HG03280 (cell line): ENCODE measurements around the gene ROBO1.
"Not testable (repeated sequence)": the region's sequence is repeated elsewhere in the genome, so short reads cannot be mapped to it uniquely, and the experiment has no call there.

Experiments used
- ATAC-seq: cut with Tn5 transposase; IDR thresholded peaks from one replicate; pipeline ENCODE4 v1.9.1; 2021; ENCODE audit warnings: mild to moderate bottlenecking, moderate library complexity; ENCODE audit not compliant: unreplicated experiment

ROBO1 gene

DNA sequence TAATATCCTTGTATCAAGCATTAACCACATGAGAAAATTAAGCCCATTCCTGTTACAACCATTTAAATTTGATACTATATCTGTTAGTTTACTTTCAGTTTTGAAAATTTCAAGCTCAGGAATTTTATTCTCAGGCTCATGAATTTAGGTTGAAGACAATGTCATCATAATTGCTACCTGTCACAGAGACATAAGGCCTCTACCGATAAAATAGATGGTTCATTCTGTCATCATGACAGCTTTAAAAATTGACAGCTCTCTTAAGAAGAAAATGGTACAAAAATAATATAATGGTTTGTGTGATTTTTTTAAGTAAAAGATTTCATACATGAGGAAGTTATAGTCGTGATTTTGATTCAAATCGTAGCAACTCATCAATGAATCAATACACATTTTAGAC lies 1003.2 kb downstream of the ROBO1 start:
- ATAC-seq, result no peak

DNA sequence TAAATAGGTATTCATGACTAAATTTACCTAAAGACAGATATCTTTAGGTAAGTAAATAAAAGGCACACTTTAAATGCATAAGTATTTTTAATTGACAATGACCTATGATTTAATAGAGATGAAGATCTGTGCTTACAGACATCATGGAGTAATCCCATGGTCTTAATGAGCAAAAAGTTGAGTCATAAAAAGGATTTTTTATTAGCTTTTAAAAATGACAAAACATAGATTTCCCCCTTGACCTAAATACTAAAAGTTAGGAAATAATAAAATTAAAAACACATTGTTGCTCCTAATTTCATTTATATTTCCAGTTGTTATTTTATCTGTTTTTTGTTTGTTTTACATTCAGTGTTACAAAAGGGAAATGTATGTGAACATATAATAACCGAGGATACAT lies 1005.7 kb downstream of the ROBO1 start:
- no peak for ATAC-seq

DNA sequence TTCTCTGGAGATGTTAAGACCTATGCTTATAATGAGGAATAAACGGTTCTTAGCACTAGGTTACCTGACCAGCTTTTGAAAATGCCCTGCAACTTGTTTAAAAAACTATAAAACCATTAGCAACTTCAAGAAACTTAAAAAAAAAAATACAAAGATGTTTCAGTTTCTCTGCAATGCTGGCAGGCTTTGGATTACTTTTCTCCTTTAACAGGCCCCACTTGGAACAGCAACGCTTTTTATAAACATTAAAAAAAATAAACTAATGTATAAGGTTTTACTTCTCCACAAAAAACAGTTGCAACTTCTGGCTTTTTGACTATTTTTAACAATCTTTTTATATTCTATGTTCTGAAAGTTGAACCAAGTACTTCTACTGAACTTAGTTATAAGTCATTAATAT lies 1006.7 kb downstream of the ROBO1 start:
- ATAC-seq, result no peak

DNA sequence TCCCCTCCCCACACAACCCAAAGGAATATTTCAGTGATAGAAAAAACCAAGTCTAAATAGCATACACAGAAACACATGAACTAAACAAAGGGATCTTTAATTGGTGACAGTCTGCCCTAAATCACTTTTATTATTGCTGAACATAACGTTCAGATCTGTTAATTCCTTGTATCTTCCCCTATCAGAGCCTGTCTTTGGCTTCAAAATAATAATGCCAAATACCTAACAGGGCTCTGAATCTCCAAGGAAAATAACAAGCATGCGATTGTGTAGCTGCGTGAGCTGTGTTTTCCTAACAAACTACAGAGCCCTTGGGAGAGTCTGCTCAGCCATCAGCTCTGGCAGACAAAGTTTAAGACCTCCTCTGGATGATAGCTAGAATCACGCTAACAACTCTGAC lies 1010.1 kb downstream of the ROBO1 start:
- ATAC-seq, result no peak

DNA sequence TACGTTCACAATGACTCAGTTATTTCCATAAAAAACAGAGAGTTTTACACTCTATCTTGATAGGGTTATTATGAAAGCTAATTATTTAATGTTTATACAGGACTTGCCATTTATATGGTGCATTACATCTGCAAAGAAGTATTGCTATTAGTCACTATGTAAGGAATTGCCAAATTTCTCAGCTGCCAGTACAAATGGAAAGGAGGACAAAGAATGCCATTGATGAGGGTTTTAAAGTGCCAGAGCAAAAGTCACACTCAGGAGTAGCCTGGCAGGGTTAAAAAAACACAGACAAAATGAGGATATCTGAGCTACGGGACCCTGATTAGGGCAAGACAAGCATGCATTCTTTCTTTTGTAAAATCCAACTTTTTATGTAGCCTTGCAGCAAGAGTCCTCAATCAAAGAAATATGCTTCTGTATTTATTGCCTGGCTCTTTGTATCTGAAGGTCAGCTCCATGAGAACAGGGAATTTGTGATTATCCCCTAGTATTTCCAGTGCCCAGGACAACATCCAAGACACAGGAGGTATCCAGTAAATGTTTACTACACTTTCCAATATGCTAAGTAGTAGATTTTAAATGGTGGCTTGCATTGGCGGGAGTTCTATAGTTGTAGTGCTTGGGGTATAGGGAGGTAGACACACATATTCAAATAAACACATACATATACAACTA lies 1013.6 kb downstream of the ROBO1 start:
- ATAC-seq, result no peak

DNA sequence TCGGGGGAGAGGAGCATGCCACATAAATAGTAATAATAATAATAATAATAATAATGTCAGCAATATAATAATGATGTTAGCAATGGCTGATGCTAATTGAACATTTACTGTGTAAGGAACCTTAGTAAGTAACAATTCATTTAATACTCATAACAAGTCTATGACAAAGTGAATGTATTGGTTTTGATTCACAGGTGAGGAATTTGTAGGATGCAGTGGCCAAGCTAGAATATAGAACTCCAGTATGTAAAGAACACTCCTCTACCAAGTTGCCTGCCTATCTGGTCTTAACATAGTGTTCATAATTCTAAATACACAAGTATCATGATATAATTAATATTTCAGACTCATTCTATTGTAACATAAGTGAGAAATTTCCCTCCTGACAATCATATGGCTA lies 1016.5 kb downstream of the ROBO1 start:
- no peak for ATAC-seq

DNA sequence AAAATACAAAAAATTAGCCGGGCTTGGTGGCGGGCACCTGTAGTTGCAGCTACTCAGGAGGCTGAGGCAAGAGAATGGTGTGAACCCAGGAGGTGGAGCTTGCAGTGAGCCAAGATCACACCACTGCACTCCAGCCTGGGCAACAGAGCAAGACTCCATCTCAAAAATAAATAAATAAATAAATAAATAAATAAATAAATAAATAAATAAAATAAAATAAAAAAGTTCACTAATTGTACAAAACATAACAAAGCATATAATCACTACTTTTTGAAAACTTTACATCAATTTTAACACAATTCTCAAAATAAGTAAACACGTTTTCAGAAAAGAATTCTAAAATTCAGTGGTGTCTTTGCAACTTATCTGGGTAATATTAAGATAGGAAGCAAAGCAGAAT lies 1017.5 kb downstream of the ROBO1 start:
- not testable (repeated sequence) for ATAC-seq

DNA sequence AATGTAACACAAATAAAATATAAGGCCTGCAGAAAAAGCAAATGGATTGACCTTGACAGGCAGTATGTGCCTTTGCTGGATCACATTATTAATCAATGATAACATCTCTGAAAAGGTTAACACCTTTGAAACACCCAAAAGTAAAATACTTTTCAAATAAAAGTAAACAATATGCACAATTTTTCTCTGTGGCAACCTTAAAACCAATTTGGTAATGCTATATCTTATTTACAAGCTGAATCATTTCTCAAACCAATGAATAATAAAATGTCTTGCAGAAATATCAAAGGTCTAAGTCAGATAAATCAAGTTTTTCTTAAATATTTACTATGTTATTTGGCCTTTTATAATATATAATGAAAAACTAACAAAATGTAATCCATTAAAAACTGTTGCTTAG lies 1018.7 kb downstream of the ROBO1 start:
- ATAC-seq, result no peak

DNA sequence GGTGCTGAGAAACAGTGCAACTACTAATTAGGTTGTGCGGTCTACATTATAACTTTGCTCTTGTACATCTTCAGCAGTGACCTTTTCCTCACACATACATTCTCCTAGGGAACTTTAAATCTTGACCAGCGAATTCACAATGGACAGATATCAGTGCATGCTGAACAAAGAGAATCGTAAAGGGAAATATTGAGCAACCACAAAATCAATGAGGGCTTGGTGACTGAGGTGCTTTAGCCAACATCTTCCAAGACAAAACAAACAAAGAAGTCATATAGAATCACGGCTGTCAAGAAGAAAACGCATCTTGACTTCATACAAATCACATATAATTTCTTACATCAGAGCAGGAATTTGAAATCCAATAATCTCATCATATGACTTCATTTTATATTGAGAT lies 1022.0 kb downstream of the ROBO1 start:
- no peak for ATAC-seq

DNA sequence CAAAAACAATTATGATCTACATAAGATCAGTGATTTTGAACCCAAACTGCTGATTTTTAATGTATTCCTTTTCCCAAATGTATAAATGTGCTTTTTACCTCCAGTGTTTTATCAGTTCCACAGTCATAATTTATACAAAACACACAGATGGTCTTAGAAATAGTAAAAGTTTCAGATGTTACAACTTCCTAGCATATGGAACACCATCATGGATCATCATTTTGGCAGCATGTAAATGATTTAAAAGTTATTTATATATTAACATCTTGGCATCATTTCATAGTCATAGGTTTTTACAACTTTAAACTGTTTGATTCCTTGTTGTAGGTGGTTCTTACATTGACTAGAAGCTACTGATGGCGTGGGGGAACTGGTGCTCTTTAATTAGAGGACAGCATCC lies 1025.3 kb downstream of the ROBO1 start:
- ATAC-seq, result no peak

DNA sequence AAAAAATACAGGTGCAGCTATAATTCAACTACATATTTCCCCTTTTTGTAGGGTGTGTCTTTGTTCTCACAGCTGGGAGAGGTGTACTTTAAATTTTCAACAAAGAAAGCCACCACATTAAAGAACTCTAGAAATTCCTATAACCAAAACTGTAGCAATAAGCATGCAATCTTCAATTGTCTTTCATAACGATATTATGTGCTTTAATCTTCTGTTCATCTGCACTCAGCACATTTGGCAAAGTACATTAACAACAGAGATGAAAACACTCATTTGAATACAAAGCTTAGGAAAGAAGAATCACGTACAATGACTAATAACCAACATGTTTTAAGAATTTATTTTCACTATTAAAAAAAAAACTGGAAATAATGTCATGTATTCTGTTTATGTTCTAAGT lies 1025.8 kb downstream of the ROBO1 start:
- no peak for ATAC-seq

DNA sequence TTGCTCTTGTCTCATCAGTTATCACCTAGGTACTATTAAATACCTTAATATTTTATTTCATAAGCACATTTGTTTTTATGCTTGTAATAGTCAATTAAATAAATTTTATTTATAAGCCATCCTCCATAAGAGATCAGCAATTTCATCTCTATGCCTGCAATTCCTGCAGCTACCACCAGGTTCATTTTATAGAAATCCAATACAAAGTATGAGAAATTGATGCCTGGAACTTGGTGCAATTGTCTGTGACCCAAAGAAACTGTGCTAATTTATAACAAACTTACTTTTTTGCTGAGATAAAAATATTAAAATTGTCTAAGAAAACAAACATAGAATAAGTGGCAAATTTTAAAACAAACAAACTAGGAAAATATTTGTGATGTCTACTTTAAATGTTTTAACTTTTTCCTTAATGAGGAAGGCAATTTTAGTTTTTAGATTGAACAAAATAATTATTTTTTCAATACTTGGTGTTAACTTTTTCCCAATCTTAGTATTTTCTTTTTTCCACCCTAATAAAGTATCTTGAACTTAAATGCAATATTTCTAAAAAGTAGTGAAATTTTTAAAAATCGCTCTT lies 1026.6 kb downstream of the ROBO1 start:
- no peak for ATAC-seq

DNA sequence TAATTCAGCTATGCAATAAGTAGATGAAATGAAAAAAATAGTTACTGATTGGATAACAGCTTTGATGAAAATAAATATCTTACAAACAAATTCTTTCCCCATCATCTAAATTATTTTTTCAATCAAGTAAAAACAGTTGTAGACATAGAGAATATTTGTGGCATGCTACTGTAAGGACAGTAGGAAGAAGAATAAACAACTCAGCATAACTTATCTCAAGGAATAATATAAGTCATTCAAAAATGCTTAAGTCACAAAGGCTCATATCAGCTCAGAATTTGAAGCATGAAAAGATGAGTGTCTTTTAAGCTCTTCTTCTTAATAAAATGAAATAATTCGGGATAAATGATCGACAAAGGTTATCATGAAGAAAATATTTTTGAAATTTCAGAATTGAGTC lies 1029.0 kb downstream of the ROBO1 start:
- no peak for ATAC-seq

DNA sequence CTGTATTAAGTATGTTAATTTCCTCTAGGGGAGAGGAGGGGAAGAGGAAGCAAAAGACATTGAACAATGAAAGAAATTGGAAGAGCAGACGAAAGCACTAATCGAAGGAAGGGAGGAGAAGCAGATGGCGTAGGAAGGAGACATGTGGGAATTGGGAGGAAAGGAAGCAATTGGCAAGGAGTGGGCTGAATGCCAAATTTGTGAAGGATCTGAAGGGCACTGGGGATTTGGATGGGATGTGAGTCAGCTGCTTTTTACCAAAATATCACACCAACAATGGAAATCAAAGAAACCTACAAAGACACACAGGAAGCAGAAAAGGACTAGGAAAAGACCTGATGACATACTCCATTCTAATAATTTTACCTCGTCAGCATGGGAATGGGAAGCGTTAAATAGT lies 1029.8 kb downstream of the ROBO1 start:
- no peak for ATAC-seq

DNA sequence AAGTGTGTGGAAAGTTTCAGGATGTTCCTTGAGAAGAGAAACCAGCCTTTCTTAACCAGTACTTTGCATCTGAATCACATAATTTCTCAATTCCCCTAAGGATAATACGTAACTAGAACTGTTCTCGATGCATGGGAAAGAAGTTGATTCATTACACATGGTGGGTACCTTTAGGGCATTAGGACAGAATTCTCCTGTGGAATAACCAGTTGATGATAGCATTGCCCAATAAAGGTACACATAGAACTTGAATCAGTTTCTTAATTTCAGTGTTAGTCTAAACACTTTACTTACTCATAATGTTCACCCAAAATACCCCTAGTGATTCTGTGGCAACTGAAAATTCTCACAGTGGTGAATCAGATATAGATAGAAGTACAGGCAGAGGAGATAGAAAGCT lies 1030.9 kb downstream of the ROBO1 start:
- no peak for ATAC-seq

DNA sequence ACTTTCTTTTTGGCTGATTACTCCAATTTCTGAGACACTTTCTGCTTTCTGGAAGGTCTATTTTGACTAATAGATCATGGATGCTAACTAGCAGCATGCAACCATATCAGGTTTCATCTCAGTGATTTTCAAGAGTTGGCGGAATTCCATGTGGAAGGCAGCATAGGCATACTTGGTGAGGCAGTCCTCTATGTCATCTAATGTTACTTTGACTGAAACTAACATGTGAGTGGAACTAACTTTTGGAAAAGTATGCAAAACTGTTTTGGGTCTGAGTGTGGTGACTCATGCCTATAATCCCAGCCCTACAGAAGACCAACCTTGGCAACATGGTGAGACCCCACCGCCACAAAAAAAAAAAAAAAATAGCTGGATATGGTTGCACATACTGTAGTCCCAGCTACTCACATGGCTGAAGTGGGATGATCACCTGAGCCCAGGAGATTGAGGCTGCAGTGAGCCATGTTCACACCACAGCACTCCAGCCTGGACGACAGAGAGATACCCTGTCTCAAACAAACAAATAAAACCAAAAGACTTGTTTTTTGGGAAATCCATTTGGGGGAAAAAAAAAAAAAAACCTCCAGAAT lies 1033.7 kb downstream of the ROBO1 start:
- ATAC-seq, result no peak

DNA sequence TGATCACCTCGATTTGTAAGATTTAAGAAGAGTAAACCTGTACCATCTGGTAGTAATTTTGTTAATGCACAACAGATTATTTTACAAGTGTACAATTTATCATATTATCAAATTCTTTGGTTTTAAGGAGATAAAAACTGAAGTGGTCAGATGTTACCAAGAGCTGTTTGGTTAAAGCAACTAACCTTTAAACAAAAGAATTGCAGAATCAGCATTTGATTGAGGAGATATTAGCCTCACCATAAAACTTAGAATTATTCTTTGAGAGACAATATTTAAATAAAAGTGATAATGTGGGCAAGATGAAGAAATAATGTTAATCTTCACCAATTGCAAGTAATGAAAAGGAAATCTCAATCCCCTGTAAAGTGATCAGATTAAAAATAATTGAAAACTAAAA lies 1034.9 kb downstream of the ROBO1 start:
- ATAC-seq, result no peak

DNA sequence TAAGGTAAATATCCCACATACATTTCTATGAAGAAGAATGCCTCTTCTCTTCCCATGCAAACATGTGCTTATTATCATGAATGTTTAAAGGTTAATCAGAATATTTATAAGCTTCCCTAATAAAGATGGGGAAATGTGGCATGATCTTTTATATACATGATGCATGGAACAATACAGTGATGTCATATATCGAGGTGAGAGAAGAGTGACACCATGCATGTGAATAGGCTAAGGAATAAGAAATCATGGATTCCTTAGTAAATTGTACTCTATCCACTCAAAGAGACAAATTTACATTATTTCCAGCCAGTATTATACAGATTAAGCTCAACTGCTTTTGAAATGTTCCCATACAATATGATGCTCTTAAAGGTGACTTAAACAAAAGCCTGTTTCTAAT lies 1035.3 kb downstream of the ROBO1 start:
- ATAC-seq, result no peak

DNA sequence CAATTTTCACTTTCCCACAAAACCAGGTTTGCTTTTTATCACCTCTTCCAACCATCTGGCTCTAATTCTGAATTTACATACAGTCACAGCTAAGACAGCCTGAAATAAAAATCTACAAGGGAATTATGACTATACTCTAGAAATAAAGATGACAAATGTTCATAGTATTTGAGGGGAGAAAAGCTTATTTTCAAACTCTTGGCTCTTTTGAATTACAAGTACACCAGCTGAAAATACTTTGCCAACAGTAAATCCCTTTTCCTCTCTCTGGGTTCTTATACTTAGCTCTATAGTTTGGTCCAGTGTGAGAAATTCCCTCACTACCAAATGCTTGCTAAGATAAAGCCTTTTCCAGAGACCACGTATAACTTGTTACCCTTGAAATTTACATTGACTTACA lies 1037.9 kb downstream of the ROBO1 start:
- ATAC-seq, result no peak

DNA sequence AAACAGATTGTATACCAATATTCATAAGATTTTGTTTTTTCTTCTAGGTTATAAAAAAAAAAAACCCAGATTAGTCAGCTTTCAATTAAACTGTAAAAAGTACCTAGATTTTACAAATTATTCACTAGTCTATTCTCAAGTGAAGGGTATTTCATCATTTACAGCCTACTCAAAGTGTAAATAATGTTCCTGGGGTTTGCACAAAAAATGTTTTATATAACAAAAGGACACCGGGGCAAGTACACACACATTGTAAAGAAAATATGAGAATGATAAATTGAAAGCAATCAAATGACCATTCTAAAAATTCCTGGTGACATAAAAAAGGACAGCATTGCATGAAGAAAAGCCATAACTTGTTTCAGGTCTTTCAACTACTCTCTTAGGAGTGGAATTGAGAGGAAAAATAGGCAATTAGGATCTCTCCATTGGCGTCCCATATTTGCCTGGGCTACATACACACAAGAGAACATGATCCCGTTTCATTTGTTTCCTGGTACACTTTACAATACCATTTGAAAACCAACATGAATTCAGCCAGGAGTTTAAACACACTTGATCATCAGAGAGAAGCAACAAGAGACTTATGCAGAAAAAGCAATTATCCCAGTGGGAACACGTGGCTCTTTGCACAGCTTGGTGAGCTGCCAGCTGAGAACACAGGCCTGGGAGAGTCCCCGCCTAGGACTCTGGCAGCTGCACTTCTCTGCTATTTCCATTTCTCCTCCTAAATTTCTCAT lies 1039.2 kb downstream of the ROBO1 start:
- no peak for ATAC-seq

DNA sequence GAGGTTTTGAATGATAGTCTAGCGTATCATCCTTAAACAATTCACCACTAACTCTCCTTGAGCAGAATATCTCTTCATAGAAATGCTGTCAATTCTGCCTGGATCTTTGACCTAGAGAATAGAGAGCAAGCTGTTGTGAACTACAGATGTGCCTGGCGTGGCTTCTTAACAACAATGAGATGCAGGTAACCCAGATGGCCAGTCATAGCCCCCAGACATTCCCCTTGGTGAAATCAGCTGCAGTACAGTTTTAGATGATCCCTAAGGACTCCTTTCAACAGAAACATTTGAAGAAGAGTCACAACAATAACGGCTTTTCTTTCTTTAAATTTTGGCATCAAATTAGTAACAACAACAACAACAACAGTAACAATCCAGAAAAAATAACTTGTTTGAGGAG lies 1041.3 kb downstream of the ROBO1 start:
- no peak for ATAC-seq

DNA sequence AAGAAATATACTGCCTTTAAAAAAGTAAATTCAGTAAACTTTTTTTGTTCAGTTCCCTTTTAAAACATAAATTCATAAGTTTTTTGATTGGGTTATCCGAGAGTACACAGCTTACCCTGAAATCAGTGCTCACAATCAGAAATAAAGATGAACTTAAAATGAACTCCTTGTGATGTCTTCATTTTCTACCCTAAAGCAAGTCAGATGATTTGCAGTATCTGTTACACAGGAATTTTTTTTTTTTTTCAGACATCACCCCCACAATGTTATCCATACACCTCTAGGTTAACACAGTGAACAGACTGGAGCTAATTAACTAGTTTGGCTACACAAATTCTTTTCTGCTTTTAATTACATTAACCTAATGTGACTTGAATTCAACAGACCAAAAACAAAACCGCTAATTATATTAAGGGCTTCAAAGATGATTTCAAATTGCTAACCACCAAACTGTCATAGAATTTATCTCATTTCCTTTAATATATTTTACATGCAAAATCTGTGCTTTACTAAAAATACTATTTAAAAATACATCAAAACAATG lies 1042.0 kb downstream of the ROBO1 start:
- ATAC-seq, result no peak
